Measurements from ENCODE around the gene GLIS1. TPM values are rescaled to one million over a fixed set of nuclear protein-coding genes. Genes with fewer than 3 reads are reported as not detected.
"Not testable (repeated sequence)": the region's sequence is repeated elsewhere in the genome, so short reads cannot be mapped to it uniquely, and the experiment has no call there.

The GLIS1 gene
- 0.14 and 0.92 TPM in 2 replicates for total RNA-seq (2014; rRNA removed; shearing (Covaris generic))

GRCh38 chr1:53739109-53739681 is at the start of gene GLIS1:
GLIS1 (minus strand) TSS chr1:53739164; CDS start chr1:53738064, 1,100 bp downstream.
- in situ Hi-C loops (cut with HindIII; ENCODE audit: low sequenced_read_pairs): no loop called here
- DNase-seq (ENCODE audit: low spot score): peak; percentile 74

- DNase-seq (ENCODE audit: low spot score): no peak
- in situ Hi-C loops (cut with HindIII; ENCODE audit: low sequenced_read_pairs): no loop called here
These were observed 48.7 kb upstream of the GLIS1 start for GRCh38 chr1:53787655-53788054.

GRCh38 chr1:53783056-53783455 is 44.1 kb upstream of the GLIS1 start:
- no peak for DNase-seq (ENCODE audit: low spot score)
- in situ Hi-C loops (cut with HindIII; ENCODE audit: low sequenced_read_pairs): no loop called here

GRCh38 chr1:53781654-53782053 is 42.7 kb upstream of the GLIS1 start:
- in situ Hi-C loops (cut with HindIII; ENCODE audit: low sequenced_read_pairs): no loop called here
- no peak for DNase-seq (ENCODE audit: low spot score)

GRCh38 chr1:53777272-53777671 is 38.3 kb upstream of the GLIS1 start:
- in situ Hi-C loops (cut with HindIII; ENCODE audit: low sequenced_read_pairs): no loop called here
- no peak for DNase-seq (ENCODE audit: low spot score)

- DNase-seq (ENCODE audit: low spot score): no peak
- in situ Hi-C loops (cut with HindIII; ENCODE audit: low sequenced_read_pairs): no loop called here
These were observed 32.7 kb upstream of the GLIS1 start for GRCh38 chr1:53771648-53772047.

GRCh38 chr1:53769780-53770179 is 30.8 kb upstream of the GLIS1 start:
- DNase-seq (ENCODE audit: low spot score): no peak
- in situ Hi-C loops (cut with HindIII; ENCODE audit: low sequenced_read_pairs): no loop called here

DNA sequence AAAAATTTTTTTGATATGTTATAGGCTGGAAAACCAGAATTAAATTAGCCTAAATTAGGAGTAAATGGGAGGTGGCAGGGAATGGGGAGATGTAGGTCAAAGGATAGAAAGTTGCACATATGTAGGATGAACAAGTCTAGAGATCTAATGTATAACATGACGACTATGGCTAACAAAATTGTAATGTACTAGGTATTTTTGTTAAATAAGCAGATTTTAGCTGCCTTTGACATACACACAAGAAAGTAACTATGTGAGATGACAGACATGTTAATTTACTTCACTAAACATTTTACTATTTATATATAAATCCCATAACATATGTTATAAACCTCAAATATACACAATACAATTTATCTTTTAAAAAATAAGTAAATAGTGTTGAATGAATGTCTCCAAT is 30.2 kb upstream of the GLIS1 start:
- DNase-seq (ENCODE audit: low spot score): no peak
- in situ Hi-C loops (cut with HindIII; ENCODE audit: low sequenced_read_pairs): no loop called here

- in situ Hi-C loops (cut with HindIII; ENCODE audit: low sequenced_read_pairs): no loop called here
- DNase-seq (ENCODE audit: low spot score): no peak
These were observed 28.0 kb upstream of the GLIS1 start for GRCh38 chr1:53766831-53767405.

- in situ Hi-C loops (cut with HindIII; ENCODE audit: low sequenced_read_pairs): no loop called here
- no peak for DNase-seq (ENCODE audit: low spot score)
These were observed 27.3 kb upstream of the GLIS1 start for GRCh38 chr1:53766194-53766742.

GRCh38 chr1:53765657-53766056 is 26.7 kb upstream of the GLIS1 start:
- in situ Hi-C loops (cut with HindIII; ENCODE audit: low sequenced_read_pairs): no loop called here
- no peak for DNase-seq (ENCODE audit: low spot score)

- DNase-seq (ENCODE audit: low spot score): no peak
- in situ Hi-C loops (cut with HindIII; ENCODE audit: low sequenced_read_pairs): no loop called here
These were observed 24.9 kb upstream of the GLIS1 start for GRCh38 chr1:53763911-53764310.

GRCh38 chr1:53763461-53763860 is 24.5 kb upstream of the GLIS1 start:
- no peak for DNase-seq (ENCODE audit: low spot score)
- in situ Hi-C loops (cut with HindIII; ENCODE audit: low sequenced_read_pairs): no loop called here

- in situ Hi-C loops (cut with HindIII; ENCODE audit: low sequenced_read_pairs); DNase-seq (ENCODE audit: low spot score): not testable (repeated sequence)
These were observed 21.5 kb upstream of the GLIS1 start for GRCh38 chr1:53760497-53760896.

DNA sequence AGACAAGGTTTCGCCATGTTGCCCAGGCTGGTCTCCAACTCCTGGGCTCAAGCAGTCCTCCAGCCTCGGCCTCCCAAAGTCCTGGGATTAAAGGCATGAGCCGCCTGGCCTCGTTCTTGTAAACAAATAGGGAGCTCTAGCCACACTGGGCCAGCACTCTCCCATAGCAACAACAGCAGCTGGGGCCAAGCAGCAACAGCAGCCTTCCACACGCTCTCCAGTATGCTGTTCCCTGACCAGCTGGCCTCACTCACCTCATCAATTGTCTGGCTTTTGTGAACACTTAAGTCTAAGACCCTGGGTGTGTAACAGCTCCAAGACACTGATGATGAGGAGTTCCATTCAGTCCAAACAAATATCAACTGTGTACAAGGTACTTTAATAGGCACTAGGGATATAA is 16.9 kb upstream of the GLIS1 start:
- in situ Hi-C loops (cut with HindIII; ENCODE audit: low sequenced_read_pairs): no loop called here
- no peak for DNase-seq (ENCODE audit: low spot score)

DNA sequence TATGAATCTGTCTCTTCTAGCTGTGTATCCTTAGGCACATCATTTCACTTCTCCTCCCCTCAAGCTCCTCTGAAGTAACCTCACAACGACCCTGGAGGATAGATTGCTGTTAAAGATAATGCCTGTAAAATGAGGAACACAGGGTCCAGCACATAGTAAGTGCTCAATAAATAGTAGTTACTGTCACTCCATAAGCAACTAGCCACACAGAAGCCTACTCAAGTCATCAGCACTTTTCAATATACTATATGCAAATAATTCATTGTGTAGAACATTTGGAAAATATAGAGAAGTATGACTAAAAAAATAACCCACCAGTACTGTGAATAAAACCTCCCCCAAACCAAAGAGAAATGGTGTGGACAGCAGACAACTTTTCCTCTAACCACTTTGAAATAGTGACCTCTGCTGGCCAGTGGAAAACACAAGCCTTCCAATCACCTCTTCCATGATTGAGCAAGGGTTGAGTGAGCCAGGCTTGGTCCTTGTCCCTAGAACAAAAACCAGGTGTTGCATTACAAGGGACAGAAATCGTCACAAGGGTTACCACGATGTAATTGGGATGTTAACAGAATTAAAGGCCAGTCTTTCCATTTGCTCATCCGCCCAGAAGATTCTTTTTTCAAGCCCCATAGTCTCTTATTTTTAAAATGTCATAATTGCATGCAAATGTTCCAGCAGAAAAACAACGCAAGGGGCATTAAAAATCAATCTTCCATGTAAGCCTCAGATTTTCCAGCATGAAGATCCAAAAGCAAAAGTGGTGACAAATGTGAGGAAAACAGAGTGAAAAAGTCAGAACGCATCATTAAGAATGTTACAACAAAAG is 15.7 kb upstream of the GLIS1 start:
- in situ Hi-C loops (cut with HindIII; ENCODE audit: low sequenced_read_pairs): no loop called here

DNA sequence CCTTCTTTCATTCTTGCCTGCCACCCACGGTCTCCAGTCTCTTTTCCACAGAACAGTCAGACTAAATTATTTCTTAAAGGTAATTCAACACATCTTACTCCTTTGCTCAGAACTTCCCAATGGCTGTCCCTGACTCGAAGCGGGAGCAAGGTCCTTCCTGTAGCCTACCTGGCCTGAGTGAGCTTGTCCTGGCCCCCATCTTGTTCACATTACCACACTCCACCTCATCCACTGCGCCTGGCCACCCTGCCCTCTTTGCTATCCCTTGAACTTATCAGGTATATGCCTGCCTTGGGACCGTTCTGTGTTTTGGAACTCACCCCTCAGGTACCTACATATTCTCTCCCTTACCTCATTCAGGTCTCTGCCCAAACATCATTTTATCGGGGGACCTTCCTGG is 13.3 kb upstream of the GLIS1 start:
- no peak for DNase-seq (ENCODE audit: low spot score)
- in situ Hi-C loops (cut with HindIII; ENCODE audit: low sequenced_read_pairs): no loop called here

More for the DNA sequence above, 15.7 kb upstream of the GLIS1 start:
- peak; percentile 66 for DNase-seq (ENCODE audit: low spot score)

DNA sequence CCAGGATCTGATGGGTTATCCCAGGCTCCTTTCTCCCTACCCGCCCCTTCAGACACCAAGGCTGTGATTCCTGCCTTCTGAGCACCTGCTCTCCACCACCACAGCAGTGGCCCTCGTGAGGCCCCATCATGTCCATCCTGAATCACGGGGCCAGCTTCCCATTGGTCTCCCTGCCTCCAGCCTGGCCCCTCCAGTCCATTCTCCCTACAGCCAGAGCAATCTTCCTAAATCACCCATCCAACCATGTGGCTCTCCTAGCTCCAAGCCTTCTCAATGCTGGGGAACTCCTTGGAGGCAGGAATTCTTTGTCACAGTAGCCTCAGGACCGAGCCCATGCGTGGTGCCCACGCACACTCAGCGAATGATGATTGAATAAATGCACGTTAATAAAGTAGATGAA is 8.9 kb upstream of the GLIS1 start:
- no peak for DNase-seq (ENCODE audit: low spot score)
- in situ Hi-C loops (cut with HindIII; ENCODE audit: low sequenced_read_pairs): no loop called here

DNA sequence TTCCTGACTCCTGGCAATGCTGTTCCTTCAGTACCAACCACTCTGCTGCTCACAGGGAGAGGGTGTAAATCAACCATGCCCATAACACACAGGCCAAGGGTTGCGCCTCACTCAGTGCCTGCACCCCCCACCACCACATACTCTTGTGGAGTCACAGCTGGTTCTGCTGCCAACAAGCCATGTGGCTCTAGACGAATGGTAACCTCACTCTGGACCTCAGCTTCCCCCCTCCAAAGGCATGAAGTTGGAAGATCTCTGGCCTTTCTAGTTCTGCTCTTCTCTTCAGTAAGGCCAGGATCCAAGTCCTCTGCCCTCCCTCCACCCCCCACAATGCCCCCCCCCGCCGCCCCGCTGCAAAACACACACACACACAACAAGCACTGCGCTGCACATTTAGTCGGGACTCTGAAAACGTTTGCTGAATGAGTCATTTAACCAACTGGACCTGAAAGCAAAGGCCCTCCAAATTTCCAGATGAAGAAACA is 1.7 kb upstream of the GLIS1 start:
- no peak for DNase-seq (ENCODE audit: low spot score)
- in situ Hi-C loops (cut with HindIII; ENCODE audit: low sequenced_read_pairs): no loop called here

Data from G401 (cell line).